ENCODE data around the gene RPL39.

- TF ChIP-seq EZH2 (IDR thresholded peaks at IDR 0.05) (no peak), POLR2A (IDR thresholded peaks at IDR 0.05; ENCODE audit: borderline replicate concordance, extremely low read depth, insufficient read depth, insufficient read length) (no peak), RAD21 (IDR thresholded peaks at IDR 0.05; ENCODE audit: low read depth) (no peak), ZBTB33 (IDR thresholded peaks at IDR 0.05; ENCODE audit: extremely low read depth, insufficient replicate concordance, low read length) (no peak), CTCF (IDR thresholded peaks at IDR 0.05 in 2 of 3, conservative IDR thresholded peaks at IDR 0.05 in 1 of 3; ENCODE audit: borderline replicate concordance in 1 of 3, insufficient read depth in 1 of 3, low read depth in 2 of 3, low read length in 2 of 3) (no peak), REST (IDR thresholded peaks at IDR 0.05; ENCODE audit: low read depth) (no peak), POLR2AphosphoS5 (IDR thresholded peaks at IDR 0.05; ENCODE audit: low read depth, low read length) (no peak), FOSL1 (IDR thresholded peaks at IDR 0.05; ENCODE audit: low read depth) (no peak), TCF7L2 (IDR thresholded peaks at IDR 0.05; ENCODE audit: borderline replicate concordance, extremely low read depth, insufficient read depth, insufficient read length) (no peak), CEBPB (IDR thresholded peaks at IDR 0.05; ENCODE audit: low read depth) (no peak)
Observed at GRCh38 chrX:119809185-119809666, 17.8 kb upstream of the RPL39 start.
